ENCODE results near the gene ERCC8.

GRCh38 chr5:60886158-60886557, 58.7 kb downstream of the ERCC8 start:
- TF ChIP-seq CTCF (conservative IDR thresholded peaks at IDR 0.05) (no peak), EZH2 (IDR thresholded peaks at IDR 0.05; ENCODE audit: low read depth) (no peak)
